Measurements from ENCODE around the gene RAD50. TPM values are rescaled to one million over a fixed set of nuclear protein-coding genes. Genes with fewer than 3 reads are reported as not detected.

Gene RAD50
- total RNA-seq, 1 donor from 2014 or later = 48.2 TPM

DNA sequence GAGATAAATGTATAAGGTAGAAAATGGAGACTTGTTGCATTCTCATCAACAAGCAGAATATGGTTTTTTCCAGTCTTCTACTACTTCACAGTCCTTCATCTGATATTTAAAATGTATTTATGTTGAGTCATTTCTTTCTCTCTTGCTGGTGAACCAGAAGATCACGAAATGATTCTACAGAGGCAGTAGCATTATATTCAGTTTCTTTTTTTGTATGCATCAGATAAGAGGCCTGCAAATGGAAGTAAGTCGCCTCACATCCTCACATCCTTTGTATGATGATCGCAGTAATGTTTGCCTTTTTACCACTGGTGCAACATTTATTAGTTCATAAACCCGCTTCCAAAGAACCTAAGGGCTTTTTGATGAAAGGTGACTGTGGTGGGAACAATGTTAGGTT is 79.1 kb downstream of the RAD50 start:
- no peaks in the 10 kb centered on the region for H3K9me3 Mint-ChIP-seq
- H3K4me1 Mint-ChIP-seq = no peaks in the 10 kb centered on the region
- H3K4me3 Mint-ChIP-seq = no peak overlapping the region
- H3K9ac ChIP-seq = no peak overlapping the region
- H3K9me3 ChIP-seq (ENCODE audit: low read depth) = no peaks in the 10 kb centered on the region
- H3K27me3 Mint-ChIP-seq (ENCODE audit: insufficient read depth, low read depth) = no peaks in the 10 kb centered on the region
- H3K27me3 ChIP-seq = no peaks in the 10 kb centered on the region
- H3K36me3 ChIP-seq = no peaks in the 10 kb centered on the region
- H3K79me2 ChIP-seq (ENCODE audit: low read depth) = no peaks in the 10 kb centered on the region
- H2AFZ ChIP-seq (replicated peaks) = no peak overlapping the region
- H3K36me3 Mint-ChIP-seq = peaks cover 4% of the 10 kb centered on the region
- H3K4me1 ChIP-seq = no peaks in the 10 kb centered on the region
- H3F3A ChIP-seq (ENCODE audit: low read depth) = no peaks in the 10 kb centered on the region
- no peak overlapping the region for H3K4me2 ChIP-seq
- H3K27ac ChIP-seq = no peak overlapping the region
- no peak overlapping the region for H3K4me3 ChIP-seq
- H4K20me1 ChIP-seq (ENCODE audit: low read depth) = no peaks in the 10 kb centered on the region
- TF ChIP-seq EZH2 (IDR thresholded peaks at IDR 0.05) (no peak), EZH2phosphoT487 (IDR thresholded peaks at IDR 0.05) (no peak)
- TF ChIP-seq, protein P1, sequence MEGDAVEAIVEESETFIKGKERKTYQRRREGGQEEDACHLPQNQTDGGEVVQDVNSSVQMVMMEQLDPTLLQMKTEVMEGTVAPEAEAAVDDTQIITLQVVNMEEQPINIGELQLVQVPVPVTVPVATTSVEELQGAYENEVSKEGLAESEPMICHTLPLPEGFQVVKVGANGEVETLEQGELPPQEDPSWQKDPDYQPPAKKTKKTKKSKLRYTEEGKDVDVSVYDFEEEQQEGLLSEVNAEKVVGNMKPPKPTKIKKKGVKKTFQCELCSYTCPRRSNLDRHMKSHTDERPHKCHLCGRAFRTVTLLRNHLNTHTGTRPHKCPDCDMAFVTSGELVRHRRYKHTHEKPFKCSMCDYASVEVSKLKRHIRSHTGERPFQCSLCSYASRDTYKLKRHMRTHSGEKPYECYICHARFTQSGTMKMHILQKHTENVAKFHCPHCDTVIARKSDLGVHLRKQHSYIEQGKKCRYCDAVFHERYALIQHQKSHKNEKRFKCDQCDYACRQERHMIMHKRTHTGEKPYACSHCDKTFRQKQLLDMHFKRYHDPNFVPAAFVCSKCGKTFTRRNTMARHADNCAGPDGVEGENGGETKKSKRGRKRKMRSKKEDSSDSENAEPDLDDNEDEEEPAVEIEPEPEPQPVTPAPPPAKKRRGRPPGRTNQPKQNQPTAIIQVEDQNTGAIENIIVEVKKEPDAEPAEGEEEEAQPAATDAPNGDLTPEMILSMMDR (IDR thresholded peaks at IDR 0.05) = no peak
- DNase-seq (ENCODE audit: low spot score) = no peak
- H3K27ac Mint-ChIP-seq = no peak overlapping the region

DNA sequence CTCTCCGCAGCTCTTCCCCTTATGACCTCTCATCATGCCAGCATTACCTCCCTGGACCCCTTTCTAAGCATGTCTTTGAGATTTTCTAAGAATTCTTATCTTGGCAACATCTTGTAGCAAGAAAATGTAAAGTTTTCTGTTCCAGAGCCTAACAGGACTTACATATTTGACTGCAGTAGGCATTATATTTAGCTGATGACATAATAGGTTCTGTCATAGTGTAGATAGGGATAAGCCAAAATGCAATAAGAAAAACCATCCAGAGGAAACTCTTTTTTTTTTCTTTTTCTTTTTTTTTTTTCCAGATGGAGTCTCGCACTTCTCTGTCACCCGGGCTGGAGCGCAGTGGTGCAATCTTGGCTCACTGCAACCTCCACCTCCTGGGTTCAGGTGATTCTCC is 80.5 kb downstream of the RAD50 start:
- Histone ChIP-seq H3K27me3 (no peaks in the 10 kb centered on the region), H3K4me3 (no peak overlapping the region), H3K9ac (no peak overlapping the region), H4K20me1 (ENCODE audit: low read depth) (no peaks in the 10 kb centered on the region), H3F3A (ENCODE audit: low read depth) (no peaks in the 10 kb centered on the region), H3K9me3 (ENCODE audit: low read depth) (no peaks in the 10 kb centered on the region), H3K36me3 (no peaks in the 10 kb centered on the region), H3K4me1 (no peaks in the 10 kb centered on the region), H3K4me2 (no peak overlapping the region), H3K79me2 (ENCODE audit: low read depth) (no peaks in the 10 kb centered on the region), H3K27ac (no peak overlapping the region), H2AFZ (replicated peaks) (no peak overlapping the region)
- no peak for TF ChIP-seq EZH2phosphoT487 (IDR thresholded peaks at IDR 0.05)
- DNase-seq (ENCODE audit: low spot score) = no peak
- H3K4me1 Mint-ChIP-seq = no peaks in the 10 kb centered on the region
- H3K9me3 Mint-ChIP-seq = no peaks in the 10 kb centered on the region
- H3K36me3 Mint-ChIP-seq = peaks cover 4% of the 10 kb centered on the region
- H3K27ac Mint-ChIP-seq = no peak overlapping the region
- H3K27me3 Mint-ChIP-seq (ENCODE audit: insufficient read depth, low read depth) = no peaks in the 10 kb centered on the region
- no peak overlapping the region for H3K4me3 Mint-ChIP-seq

DNA sequence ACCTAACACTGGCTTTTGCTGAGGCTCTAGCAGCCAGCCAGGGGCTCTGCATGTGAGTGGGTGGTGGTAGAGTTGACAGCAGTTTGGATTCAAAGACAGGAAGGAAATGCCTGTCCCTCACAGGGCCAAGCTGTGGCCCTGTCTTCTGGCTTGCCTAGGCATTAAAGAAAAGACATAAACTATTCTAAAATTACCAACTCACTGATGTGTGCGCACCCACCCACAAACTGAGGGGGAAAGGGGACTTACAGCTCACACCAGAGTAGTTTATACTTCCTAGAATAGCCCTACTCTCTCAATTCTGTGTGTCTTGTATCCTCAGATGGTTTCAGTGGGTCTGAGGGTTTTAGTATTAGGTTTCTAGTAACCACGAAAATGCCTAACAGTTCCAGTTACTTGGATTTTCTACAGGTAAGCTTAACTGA is 82.9 kb downstream of the RAD50 start:
- TF ChIP-seq, protein P1 (IDR thresholded peaks at IDR 0.05) = no peak
- TF ChIP-seq EZH2 (IDR thresholded peaks at IDR 0.05) (no peak), EZH2phosphoT487 (IDR thresholded peaks at IDR 0.05) (no peak)
- H3K9me3 Mint-ChIP-seq = no peaks in the 10 kb centered on the region
- Histone ChIP-seq H4K20me1 (ENCODE audit: low read depth) (no peaks in the 10 kb centered on the region), H3K4me1 (no peaks in the 10 kb centered on the region), H3K27me3 (no peaks in the 10 kb centered on the region), H3K9me3 (ENCODE audit: low read depth) (no peaks in the 10 kb centered on the region), H3K4me2 (no peak overlapping the region), H3K4me3 (no peak overlapping the region), H3K36me3 (no peaks in the 10 kb centered on the region), H3F3A (ENCODE audit: low read depth) (no peaks in the 10 kb centered on the region), H3K27ac (no peak overlapping the region), H3K79me2 (ENCODE audit: low read depth) (no peaks in the 10 kb centered on the region), H2AFZ (replicated peaks) (no peak overlapping the region), H3K9ac (no peak overlapping the region)
- peaks cover 4% of the 10 kb centered on the region for H3K36me3 Mint-ChIP-seq
- no peaks in the 10 kb centered on the region for H3K4me1 Mint-ChIP-seq
- H3K27ac Mint-ChIP-seq = no peak overlapping the region
- DNase-seq (ENCODE audit: low spot score) = no peak
- H3K27me3 Mint-ChIP-seq (ENCODE audit: insufficient read depth, low read depth) = no peaks in the 10 kb centered on the region
- H3K4me3 Mint-ChIP-seq = no peak overlapping the region

DNA sequence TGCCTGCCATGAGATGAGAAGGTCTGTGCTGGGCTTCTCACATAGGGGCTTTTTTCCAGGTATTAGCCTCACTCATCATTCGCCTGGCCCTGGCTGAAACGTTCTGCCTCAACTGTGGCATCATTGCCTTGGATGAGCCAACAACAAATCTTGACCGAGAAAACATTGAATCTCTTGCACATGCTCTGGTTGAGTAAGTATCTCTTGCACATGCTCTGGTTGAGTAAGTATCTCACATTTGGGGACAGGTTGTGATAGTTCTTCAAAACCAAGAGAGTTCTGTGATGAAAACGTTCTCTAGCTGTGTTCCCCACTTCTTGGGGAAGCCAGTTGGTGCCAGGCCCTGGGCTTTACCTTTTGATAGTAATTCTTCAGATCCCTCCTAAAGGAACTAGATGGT is 83.8 kb downstream of the RAD50 start:
- peaks cover 4% of the 10 kb centered on the region for H3K36me3 Mint-ChIP-seq
- H3K4me1 Mint-ChIP-seq = no peaks in the 10 kb centered on the region
- H3K9me3 Mint-ChIP-seq = no peaks in the 10 kb centered on the region

More for the DNA sequence above, 83.8 kb downstream of the RAD50 start:
- Histone ChIP-seq H3K9me3 (ENCODE audit: low read depth) (no peaks in the 10 kb centered on the region), H3K4me2 (no peak overlapping the region), H3K4me3 (no peak overlapping the region), H3K79me2 (ENCODE audit: low read depth) (no peaks in the 10 kb centered on the region), H3K4me1 (no peaks in the 10 kb centered on the region), H3K27me3 (no peaks in the 10 kb centered on the region), H2AFZ (replicated peaks) (no peak overlapping the region), H3K9ac (no peak overlapping the region), H3K36me3 (no peaks in the 10 kb centered on the region), H3F3A (ENCODE audit: low read depth) (no peaks in the 10 kb centered on the region), H3K27ac (no peak overlapping the region), H4K20me1 (ENCODE audit: low read depth) (no peaks in the 10 kb centered on the region)
- Mint-ChIP-seq H3K4me3 (no peak overlapping the region), H3K27ac (no peak overlapping the region), H3K27me3 (ENCODE audit: insufficient read depth, low read depth) (no peaks in the 10 kb centered on the region)
- no peak for DNase-seq (ENCODE audit: low spot score)
- TF ChIP-seq EZH2 (IDR thresholded peaks at IDR 0.05) (no peak), EZH2phosphoT487 (IDR thresholded peaks at IDR 0.05) (no peak)
- TF ChIP-seq, protein P1 (IDR thresholded peaks at IDR 0.05) = no peak
